Kidney glomerular epithelial cell (primary cell): ENCODE data around the gene GRAP.
"Not testable (repeated sequence)": the region's sequence is repeated elsewhere in the genome, so short reads cannot be mapped to it uniquely, and the experiment has no call there.

Experiments used
- DNase-seq: peaks from one replicate; lab custom pipeline; 2025; lab: John Stamatoyannopoulos, UW

Gene GRAP

GRCh38 chr17:19042369-19042768 lies 4.4 kb downstream of the GRAP start:
- not testable (repeated sequence) for DNase-seq

GRCh38 chr17:19041871-19042270 lies 4.9 kb downstream of the GRAP start:
- DNase-seq = not testable (repeated sequence)

- DNase-seq = not testable (repeated sequence)
These were observed 6.4 kb downstream of the GRAP start for GRCh38 chr17:19040350-19040749.

DNA sequence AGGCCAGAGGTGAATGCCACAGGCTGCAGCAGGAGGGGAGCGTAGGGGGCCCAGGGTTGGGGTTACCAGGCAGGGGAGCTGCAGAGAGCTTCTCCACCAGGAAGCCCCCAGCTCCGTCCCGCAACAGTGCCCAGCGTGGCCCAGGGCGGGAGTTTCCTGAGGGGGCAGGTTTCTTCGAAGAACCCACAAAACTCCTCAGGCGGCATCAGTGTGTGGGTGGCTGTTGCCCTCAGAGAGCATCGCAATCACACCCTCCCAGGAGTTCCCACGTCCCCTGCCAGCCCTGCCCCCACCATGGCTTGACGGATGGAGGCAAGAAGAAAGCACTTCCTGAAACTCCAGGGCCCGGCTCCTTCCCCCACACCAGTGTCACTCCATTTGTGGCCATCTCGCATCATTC lies 8.0 kb downstream of the GRAP start:
- not testable (repeated sequence) for DNase-seq

GRCh38 chr17:19038007-19038406 lies 8.8 kb downstream of the GRAP start:
- not testable (repeated sequence) for DNase-seq

GRCh38 chr17:19037547-19037946 lies 9.2 kb downstream of the GRAP start:
- not testable (repeated sequence) for DNase-seq

- DNase-seq = not testable (repeated sequence)
These were observed 10.6 kb downstream of the GRAP start for GRCh38 chr17:19036186-19036585.

- DNase-seq = not testable (repeated sequence)
These were observed 14.3 kb downstream of the GRAP start for GRCh38 chr17:19032377-19032988.

- not testable (repeated sequence) for DNase-seq
These were observed 15.0 kb downstream of the GRAP start for GRCh38 chr17:19031729-19032128.

DNA sequence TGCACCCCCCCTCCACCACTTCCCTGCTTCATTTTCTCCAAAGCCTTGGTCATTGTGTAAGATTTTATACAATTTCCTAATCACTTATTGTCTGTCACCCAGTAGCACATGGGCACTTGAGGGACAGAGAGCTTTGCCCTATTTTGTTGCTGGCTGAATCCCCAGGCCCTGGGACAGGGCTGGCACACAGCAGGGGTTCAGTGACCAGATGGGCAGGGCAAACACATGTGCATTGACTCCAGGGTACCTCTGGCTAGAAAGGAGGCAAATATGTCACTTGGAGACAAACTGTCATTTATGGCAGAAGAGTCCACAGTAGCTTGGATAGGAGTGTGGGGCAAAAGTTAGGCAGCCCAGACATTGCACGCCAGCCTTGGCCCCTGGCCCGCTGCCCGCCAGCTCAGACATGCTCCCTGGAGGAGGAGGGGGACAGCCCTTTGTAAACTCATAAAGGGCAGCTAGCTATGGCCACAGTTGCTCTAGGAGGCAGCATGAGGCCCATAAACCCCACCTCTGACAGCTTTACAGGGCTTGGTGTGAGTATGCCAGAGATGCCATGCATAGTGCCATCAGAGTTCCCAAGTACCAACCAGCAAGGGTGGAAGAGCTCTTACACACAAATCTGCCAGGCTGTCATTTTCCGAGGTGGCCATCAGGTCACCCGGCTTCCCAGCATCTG lies 15.8 kb downstream of the GRAP start:
- not testable (repeated sequence) for DNase-seq

DNA sequence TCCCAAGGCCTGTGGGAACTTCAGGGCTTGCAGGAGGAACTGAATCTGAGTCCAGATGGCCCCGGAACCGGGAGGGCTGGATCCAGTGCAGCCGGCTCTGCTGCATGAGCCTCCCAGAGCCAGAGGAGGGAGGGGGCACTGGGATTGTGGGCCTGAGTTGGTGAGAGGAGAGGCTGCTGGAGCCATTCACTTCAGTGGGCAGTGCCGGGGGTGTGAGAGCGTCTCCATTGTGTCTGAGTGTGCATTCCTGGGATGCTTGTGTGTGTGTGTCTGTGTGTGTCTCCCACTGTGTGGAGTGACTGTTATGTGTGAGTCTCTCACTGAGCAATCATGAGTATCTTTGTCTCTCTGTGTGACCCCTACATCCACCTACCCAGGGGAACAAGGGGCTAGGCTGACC lies 17.0 kb downstream of the GRAP start:
- not testable (repeated sequence) for DNase-seq

DNA sequence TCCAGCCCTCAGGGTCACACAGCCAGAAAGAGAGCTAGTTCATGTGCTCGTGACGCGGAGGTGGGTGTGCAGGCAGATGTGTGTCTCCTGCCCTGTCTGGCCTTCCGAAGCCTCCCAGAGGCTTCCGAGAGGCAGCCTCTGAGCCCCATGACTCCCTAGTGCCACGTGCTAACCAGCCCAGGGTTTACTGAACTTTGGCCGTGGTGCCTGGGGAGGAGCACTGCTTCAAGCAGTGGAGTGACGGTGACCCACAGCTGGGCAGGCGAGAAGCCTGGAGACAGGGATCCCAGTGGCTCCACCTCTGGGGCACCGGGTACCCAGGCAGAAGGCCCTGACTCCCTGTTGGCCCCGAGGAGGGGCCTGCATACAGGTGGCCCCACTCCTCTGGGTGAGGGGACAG lies 18.1 kb downstream of the GRAP start:
- DNase-seq = not testable (repeated sequence)

DNA sequence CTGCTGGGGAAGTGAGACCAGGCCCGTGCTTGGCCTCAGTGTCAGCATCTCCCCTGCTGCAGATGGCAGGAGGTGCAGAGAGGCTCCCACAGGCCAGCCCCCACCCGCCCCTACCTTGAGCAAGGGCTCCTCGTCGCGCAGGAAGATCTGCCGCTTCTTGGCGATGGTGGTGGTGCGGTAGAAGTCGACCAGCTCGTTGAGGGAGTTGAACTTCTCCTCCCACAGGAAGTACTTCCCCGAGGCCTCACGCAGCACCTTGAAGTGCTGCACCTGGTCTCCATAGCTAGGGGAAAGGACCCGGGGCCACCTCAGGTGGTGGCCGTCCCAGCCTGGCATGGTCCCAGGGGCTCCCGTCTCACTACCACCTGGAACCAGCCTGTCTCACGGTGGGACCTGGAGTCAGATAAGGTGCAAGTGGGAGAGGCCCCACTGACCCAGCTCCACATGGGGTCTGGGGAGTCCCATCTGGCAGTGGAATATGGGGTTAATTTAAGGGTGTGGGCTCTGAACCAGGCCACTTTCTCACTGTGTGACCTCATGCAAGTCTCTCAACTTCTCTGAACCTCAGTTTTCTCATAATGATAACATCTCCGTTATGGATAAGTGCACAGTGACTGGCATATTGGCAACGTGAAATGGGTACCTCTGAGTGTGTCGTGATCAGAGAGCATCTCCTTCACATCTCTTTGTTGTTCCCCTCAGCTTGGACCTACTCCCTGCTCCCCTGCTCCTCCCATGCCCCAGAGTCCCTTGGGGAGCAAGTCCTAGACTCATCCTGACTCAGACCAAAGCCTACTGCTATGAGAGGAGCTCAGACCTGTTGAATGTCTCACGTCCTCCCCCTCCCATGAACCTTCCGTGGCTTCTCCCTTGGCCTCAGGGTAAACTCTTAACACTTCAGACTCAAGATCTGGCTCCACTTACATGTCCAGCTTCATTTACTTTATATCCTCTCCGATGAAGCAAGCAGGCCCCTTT lies 22.4 kb downstream of the GRAP start:
- no peak for DNase-seq

- no peak for DNase-seq
These were observed 23.4 kb downstream of the GRAP start for GRCh38 chr17:19023209-19023999.

DNA sequence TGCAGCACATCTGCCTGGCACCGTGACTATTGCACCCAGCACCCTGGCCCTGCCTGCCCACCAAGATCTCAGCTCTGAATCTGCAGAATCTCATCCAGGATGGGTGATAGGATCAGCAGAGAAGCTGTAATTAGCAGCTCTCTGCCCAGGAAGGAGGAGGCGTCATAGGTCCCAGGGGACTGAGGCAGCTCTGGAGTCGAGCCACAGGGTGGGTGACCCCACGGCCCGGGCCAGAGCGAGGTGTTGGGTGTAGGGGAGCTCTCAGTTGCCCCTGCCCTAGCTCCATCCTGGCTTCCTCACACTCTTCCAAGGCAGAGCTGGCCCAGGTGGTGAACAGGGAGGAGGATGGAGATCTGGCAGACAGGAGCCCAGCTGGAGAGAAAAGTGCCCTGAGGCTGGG lies 24.0 kb downstream of the GRAP start:
- no peak for DNase-seq

- no peak for DNase-seq
These were observed 24.6 kb downstream of the GRAP start for GRCh38 chr17:19022128-19022527.

- no peak for DNase-seq
These were observed 25.1 kb downstream of the GRAP start for GRCh38 chr17:19021622-19022083.

DNA sequence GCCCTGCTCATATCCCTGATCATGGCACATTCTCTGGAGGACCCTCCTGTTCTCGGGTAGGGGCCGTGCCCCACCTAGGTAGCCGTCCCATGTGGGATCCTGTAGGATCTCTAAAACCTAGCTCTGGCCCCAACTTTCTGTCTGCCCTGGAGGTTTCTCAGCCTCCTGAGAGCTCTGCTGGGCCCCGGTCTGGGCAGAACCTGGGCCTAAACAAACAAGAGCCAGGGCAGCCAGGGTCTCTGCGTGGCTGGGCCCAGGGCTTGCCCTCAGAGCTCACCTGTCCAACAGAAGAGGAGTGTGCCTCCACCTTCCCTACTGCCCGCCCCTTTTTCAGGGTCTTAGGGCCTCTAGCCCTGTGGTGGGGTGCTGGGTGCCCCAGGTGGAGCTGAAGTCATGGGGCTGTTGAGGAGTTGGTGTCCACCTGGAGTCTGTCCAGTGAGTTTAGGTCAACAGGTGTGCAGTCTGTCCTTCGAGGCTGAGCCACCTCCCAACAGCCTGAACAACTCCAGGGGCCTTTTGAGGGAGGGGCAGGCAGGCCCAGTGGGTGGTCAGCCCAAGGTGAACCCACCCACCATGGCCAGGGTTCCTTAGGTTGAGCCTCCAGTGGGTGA lies 25.6 kb downstream of the GRAP start:
- not testable (repeated sequence) for DNase-seq

- no peak for DNase-seq
These were observed 26.7 kb downstream of the GRAP start for GRCh38 chr17:19020016-19020415.

DNA sequence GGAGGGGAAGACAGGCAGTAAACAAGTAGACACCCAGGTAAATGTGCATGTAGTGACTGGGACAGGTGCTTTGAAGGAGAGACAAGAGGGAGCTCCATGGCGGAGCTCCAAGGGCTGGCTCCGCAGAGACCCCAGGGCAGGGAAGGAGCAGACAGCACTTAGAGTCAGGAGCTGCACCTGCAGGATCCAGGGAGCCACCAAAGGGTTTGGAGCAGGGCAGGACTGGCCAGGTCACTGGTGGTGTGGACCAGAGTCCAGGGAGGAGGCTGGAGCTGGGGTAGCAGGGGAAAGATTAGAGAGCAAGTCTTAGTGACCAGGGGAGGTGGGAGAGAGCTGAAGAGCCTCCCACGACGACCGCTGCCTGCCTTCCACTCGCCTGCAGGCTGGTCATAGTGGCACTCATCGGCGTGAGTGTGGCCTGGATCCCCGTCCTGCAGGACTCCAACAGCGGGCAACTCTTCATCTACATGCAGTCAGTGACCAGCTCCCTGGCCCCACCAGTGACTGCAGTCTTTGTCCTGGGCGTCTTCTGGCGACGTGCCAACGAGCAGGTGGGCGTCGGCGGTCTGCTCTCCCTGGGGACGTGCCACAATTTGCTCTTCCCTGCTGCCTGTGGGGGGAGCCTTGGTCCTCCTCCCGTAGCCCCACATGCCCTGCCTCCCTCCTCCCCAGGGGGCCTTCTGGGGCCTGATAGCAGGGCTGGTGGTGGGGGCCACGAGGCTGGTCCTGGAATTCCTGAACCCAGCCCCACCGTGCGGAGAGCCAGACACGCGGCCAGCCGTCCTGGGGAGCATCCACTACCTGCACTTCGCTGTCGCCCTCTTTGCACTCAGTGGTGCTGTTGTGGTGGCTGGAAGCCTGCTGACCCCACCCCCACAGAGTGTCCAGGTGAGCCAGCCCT lies 27.5 kb downstream of the GRAP start:
- DNase-seq = no peak
